HCT116 (cell line): Measurements from ENCODE around the gene MAP1LC3B. TPM values are rescaled to one million over a fixed set of nuclear protein-coding genes. Genes with fewer than 3 reads are reported as not detected.

Source experiments
- ATAC-seq: fragments of 200-7000 bp; cut with Tn5 transposase; 2 replicates; pipeline ENCODE4 v1.9.1; 2020; ENCODE audit warnings: mild to moderate bottlenecking, moderate library complexity
- BruUV-seq: library from RNA; stranded (reverse); fragments of 400-500 nt; replicated peaks from 2 replicates; lab custom pipeline; 2021; lab: Mats Ljungman, UMichigan
- CTCF ChIA-PET: fragments of 300-600 bp; sonication (Branson Sonifier 250); formaldehyde crosslinking; loops from one replicate; lab custom pipeline; 2021; ENCODE audit warnings: antibody characterized with exemption; lab: Charles Lee
- POLR2A ChIA-PET: fragments of 300-600, 350-600 bp; sonication (Branson Sonifier 250); formaldehyde crosslinking; loops from one replicate; lab custom pipeline; 2021; ENCODE audit warnings: antibody characterized with exemption; lab: Charles Lee
- RAD21 ChIA-PET, 2 experiments: fragments of 300-600 bp; sonication (Branson Sonifier 250); formaldehyde crosslinking; loops; one replicate each; lab custom pipeline; 2023; ENCODE audit warnings: low total read pairs in 2 of 2; ENCODE audit not compliant: uncharacterized antibody in 2 of 2, unreplicated experiment in 2 of 2, low non-redundant PET in 1 of 2; lab: Charles Lee
- DNase-seq: peaks from one replicate; pipeline ENCODE4 v3.0.0-alpha.2; 2010; ENCODE audit warnings: low read depth, low spot score
- H2AFZ ChIP-seq: fragments of 200-600 bp; shearing (Covaris generic), sonication (generic); 2 replicates; pipeline ENCODE4 v1.6.1; 2017; ENCODE audit warnings: low read depth, mixed run types, mixed read lengths, antibody characterized with exemption, low read length; ENCODE audit not compliant: poor library complexity, severe bottlenecking
- H3K27ac ChIP-seq: 2 replicates; pipeline ENCODE4 v1.5.1; 2012; ENCODE audit warnings: low read depth, low read length
- H3K27me3 ChIP-seq: fragments of 200-600 bp; sonication (generic); 2 replicates; pipeline ENCODE4 v1.6.1; 2016; ENCODE audit warnings: mixed run types, low read length, mixed read lengths; ENCODE audit not compliant: insufficient read depth
- H3K36me3 ChIP-seq, 2 experiments: fragments of 200-500 bp in 1 of 2; fragments of 200-600 bp in 1 of 2; sonication (Bioruptor generic) in 1 of 2; sonication (generic) in 1 of 2; 2 replicates each; pipeline versions ENCODE4 v1.5.1 to v1.6.1; 2014 to 2016; ENCODE audit warnings: low read length in 2 of 2, inconsistent platforms in 1 of 2, mixed read lengths in 1 of 2, mixed run types in 1 of 2; ENCODE audit not compliant: insufficient read depth in 2 of 2, control insufficient read depth in 1 of 2
- H3K4me1 ChIP-seq, 2 experiments: fragments of 200-600 bp in 1 of 2; sonication (generic) in 1 of 2; 2 replicates each; pipeline versions ENCODE4 v1.5.1 to v1.6.1; 2012 to 2017; ENCODE audit warnings: low read length in 2 of 2, inconsistent platforms in 1 of 2, mild to moderate bottlenecking in 1 of 2, mixed read lengths in 1 of 2, mixed run types in 1 of 2, moderate library complexity in 1 of 2; ENCODE audit not compliant: insufficient read depth in 2 of 2, control insufficient read depth in 1 of 2
- H3K4me2 ChIP-seq: fragments of 200-600 bp; sonication (generic); 2 replicates; pipeline ENCODE4 v1.6.1; 2017; ENCODE audit warnings: mixed run types, low read length, mixed read lengths
- H3K4me3 ChIP-seq, 2 experiments: fragments of 200-600 bp in 1 of 2; sonication (generic) in 1 of 2; replicated peaks in 1 of 2; 2 replicates each; pipeline ENCODE4 v1.5.1; 2011 to 2016; ENCODE audit warnings: low read length in 2 of 2, control low read depth in 1 of 2, low read depth in 1 of 2, mild to moderate bottlenecking in 1 of 2, mixed read lengths in 1 of 2, mixed run types in 1 of 2
- H3K79me2 ChIP-seq: fragments of 200-600 bp; sonication (generic); 2 replicates; pipeline ENCODE4 v1.6.1; 2017; ENCODE audit warnings: mild to moderate bottlenecking, mixed run types, low read length, moderate library complexity, mixed read lengths; ENCODE audit not compliant: insufficient read depth
- H3K9ac ChIP-seq: fragments of 200-600 bp; sonication (generic); 2 replicates; pipeline ENCODE4 v1.6.1; 2016; ENCODE audit warnings: low read length, mixed read lengths
- H3K9me2 ChIP-seq: fragments of 200-600 bp; sonication (generic), shearing (Covaris generic); 2 replicates; pipeline ENCODE4 v1.6.1; 2017; ENCODE audit warnings: mixed run types, mild to moderate bottlenecking, moderate library complexity; ENCODE audit not compliant: insufficient read depth
- H3K9me3 ChIP-seq, 2 experiments: fragments of 200-500 bp in 1 of 2; fragments of 200-600 bp in 1 of 2; sonication (Bioruptor generic) in 1 of 2; sonication (generic) in 1 of 2; 2 replicates each; pipeline ENCODE4 v1.6.1; 2014 to 2017; ENCODE audit warnings: low read length in 2 of 2, mixed read lengths in 2 of 2, inconsistent platforms in 1 of 2, low read depth in 1 of 2, mild to moderate bottlenecking in 1 of 2, mixed run types in 1 of 2, moderate library complexity in 1 of 2; ENCODE audit not compliant: control insufficient read depth in 1 of 2, insufficient read depth in 1 of 2
- H4K20me1 ChIP-seq: fragments of 200-600 bp; sonication (generic), shearing (Covaris generic); 2 replicates; pipeline ENCODE4 v1.6.1; 2017; ENCODE audit warnings: mixed run types, mild to moderate bottlenecking, moderate library complexity; ENCODE audit not compliant: insufficient read depth
- RAD21 ChIP-seq: IDR thresholded peaks from 2 replicates; pipeline ENCODE4 v1.6.1; 2012; ENCODE audit warnings: low read depth, mild to moderate bottlenecking
- REST ChIP-seq: IDR thresholded peaks from 2 replicates; pipeline ENCODE4 v1.6.1; 2012; ENCODE audit warnings: low read depth
- ZNF274 ChIP-seq: fragments of 200-500 bp; sonication (Bioruptor generic); IDR thresholded peaks from 2 replicates; pipeline ENCODE4 v1.6.1; 2014; ENCODE audit warnings: mild to moderate bottlenecking, low read depth, low read length, inconsistent platforms
- intact Hi-C: fragments of 100-400 bp; cut with micrococcal nuclease; formaldehyde crosslinking; loops from 2 replicates; pipeline ENCODE4 v1.10.0; 2022
- total RNA-seq: library from RNA; stranded (reverse); gene quantifications from one replicate; pipeline ENCODE4 v1.2.1, GENCODE V29; 2021; ENCODE audit not compliant: unreplicated experiment
- TF ChIP-seq, protein P1 (sequence below): IDR thresholded peaks from 2 replicates; pipeline ENCODE4 v1.6.1; 2012
- TF ChIP-seq, protein P2 (sequence below), 3 experiments: fragments of 200-600 bp in 1 of 3; sonication (generic) in 1 of 3; IDR thresholded peaks in 2 of 3; conservative IDR thresholded peaks in 1 of 3; 2 replicates each; pipeline ENCODE4 v1.5.1; 2012 to 2017; ENCODE audit warnings: low read depth in 2 of 3, low read length in 2 of 3, antibody characterized with exemption in 1 of 3, borderline replicate concordance in 1 of 3, control low read depth in 1 of 3, mild to moderate bottlenecking in 1 of 3, mixed read lengths in 1 of 3, mixed run types in 1 of 3, moderate library complexity in 1 of 3; ENCODE audit not compliant: insufficient read depth in 1 of 3
- TF ChIP-seq, protein P3 (sequence below): IDR thresholded peaks from 2 replicates; pipeline ENCODE4 v1.6.1; 2011; ENCODE audit warnings: mild to moderate bottlenecking, low read length, moderate library complexity; ENCODE audit not compliant: insufficient replicate concordance; ENCODE audit errors: extremely low read depth

The MAP1LC3B gene
- total RNA-seq, 1 experiment from 2014 or later, result 93.8 TPM

- Histone ChIP-seq H3K4me2 (no peak overlapping the region), H3K4me1 (no peaks in the 10 kb centered on the region), H3K9me2 (no peaks in the 10 kb centered on the region), H2AFZ (no peak overlapping the region), H3K27me3 (no peaks in the 10 kb centered on the region)
- RAD21 ChIA-PET, result no interaction called here
- TF ChIP-seq, protein P1, sequence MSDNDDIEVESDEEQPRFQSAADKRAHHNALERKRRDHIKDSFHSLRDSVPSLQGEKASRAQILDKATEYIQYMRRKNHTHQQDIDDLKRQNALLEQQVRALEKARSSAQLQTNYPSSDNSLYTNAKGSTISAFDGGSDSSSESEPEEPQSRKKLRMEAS, result peak; percentile 64; the same call in 1 of the 2 replicates
- TF ChIP-seq, protein P2, sequence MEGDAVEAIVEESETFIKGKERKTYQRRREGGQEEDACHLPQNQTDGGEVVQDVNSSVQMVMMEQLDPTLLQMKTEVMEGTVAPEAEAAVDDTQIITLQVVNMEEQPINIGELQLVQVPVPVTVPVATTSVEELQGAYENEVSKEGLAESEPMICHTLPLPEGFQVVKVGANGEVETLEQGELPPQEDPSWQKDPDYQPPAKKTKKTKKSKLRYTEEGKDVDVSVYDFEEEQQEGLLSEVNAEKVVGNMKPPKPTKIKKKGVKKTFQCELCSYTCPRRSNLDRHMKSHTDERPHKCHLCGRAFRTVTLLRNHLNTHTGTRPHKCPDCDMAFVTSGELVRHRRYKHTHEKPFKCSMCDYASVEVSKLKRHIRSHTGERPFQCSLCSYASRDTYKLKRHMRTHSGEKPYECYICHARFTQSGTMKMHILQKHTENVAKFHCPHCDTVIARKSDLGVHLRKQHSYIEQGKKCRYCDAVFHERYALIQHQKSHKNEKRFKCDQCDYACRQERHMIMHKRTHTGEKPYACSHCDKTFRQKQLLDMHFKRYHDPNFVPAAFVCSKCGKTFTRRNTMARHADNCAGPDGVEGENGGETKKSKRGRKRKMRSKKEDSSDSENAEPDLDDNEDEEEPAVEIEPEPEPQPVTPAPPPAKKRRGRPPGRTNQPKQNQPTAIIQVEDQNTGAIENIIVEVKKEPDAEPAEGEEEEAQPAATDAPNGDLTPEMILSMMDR (IDR thresholded peaks at IDR 0.05 in 2 of 3, conservative IDR thresholded peaks at IDR 0.05 in 1 of 3; ENCODE audit: borderline replicate concordance in 1 of 3, insufficient read depth in 1 of 3, low read depth in 2 of 3, low read length in 2 of 3), result peak in 2 of 3 experiments; percentile 5 to 13; a peak in 1 of 6 replicates
- TF ChIP-seq REST (no peak), RAD21 (peak; percentile 27; the same call in 1 of the 2 replicates), ZNF274 (no peak)
- TF ChIP-seq, protein P3, sequence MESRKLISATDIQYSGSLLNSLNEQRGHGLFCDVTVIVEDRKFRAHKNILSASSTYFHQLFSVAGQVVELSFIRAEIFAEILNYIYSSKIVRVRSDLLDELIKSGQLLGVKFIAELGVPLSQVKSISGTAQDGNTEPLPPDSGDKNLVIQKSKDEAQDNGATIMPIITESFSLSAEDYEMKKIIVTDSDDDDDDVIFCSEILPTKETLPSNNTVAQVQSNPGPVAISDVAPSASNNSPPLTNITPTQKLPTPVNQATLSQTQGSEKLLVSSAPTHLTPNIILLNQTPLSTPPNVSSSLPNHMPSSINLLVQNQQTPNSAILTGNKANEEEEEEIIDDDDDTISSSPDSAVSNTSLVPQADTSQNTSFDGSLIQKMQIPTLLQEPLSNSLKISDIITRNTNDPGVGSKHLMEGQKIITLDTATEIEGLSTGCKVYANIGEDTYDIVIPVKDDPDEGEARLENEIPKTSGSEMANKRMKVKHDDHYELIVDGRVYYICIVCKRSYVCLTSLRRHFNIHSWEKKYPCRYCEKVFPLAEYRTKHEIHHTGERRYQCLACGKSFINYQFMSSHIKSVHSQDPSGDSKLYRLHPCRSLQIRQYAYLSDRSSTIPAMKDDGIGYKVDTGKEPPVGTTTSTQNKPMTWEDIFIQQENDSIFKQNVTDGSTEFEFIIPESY, result no peak
- TF ChIP-seq, all 23 proteins: peak for 3
- no peak overlapping the region for H3K4me3 ChIP-seq
- ATAC-seq, result no peak
- ChIA-PET CTCF (interaction anchor here (1.3 kb wide), 1 partner anchor 24 kb away, joined by 3 read pairs; no protein-coding TSS in a partner anchor), POLR2A (no interaction called here)
- intact Hi-C loops, result no loop called here
- peaks cover 10% of the 10 kb centered on the region; the same call in 1 of the 2 replicates for H4K20me1 ChIP-seq
- H3K36me3 ChIP-seq, result no peaks in the 10 kb centered on the region
- no peak overlapping the region for H3K27ac ChIP-seq
- no TSS peak for BruUV-seq
- H3K9ac ChIP-seq, result no peak overlapping the region
- peaks cover 42% of the 10 kb centered on the region for H3K79me2 ChIP-seq
- H3K9me3 ChIP-seq, result no peaks in the 10 kb centered on the region
- DNase-seq, result no peak
Measured at GRCh38 chr16:87437911-87438610, 45.9 kb downstream of the MAP1LC3B start.
